CD8-positive, alpha-beta memory T cell (primary cell): ENCODE measurements around the gene ANKRD44. TPM values are rescaled to one million over a fixed set of nuclear protein-coding genes. Genes with fewer than 3 reads are reported as not detected.

ENCODE experiments used
- CTCF ChIA-PET: fragments of 350-600 bp; sonication (Branson Sonifier 250); formaldehyde crosslinking; loops from one replicate; lab custom pipeline; 2021; ENCODE audit warnings: antibody characterized with exemption; lab: Charles Lee
- POLR2A ChIA-PET: fragments of 350-600 bp; sonication (Branson Sonifier 250); formaldehyde crosslinking; loops from one replicate; lab custom pipeline; 2021; ENCODE audit warnings: antibody characterized with exemption; lab: Charles Lee
- DNase-seq, 5 donors: peaks; one replicate each; pipeline versions ENCODE4 v3.0.0 to v3.0.0-alpha.2; 2020 to 2022; ENCODE audit warnings: mixed read lengths in 1 of 5
- H3K27ac ChIP-seq: one replicate; pipeline ENCODE4 v1.7.0; 2013; ENCODE audit warnings: low read depth, mild to moderate bottlenecking, low read length, moderate library complexity
- H3K27me3 ChIP-seq: 2 replicates; pipeline ENCODE4 v1.7.0; 2013; ENCODE audit warnings: low read length, mild to moderate bottlenecking; ENCODE audit not compliant: insufficient read depth, poor library complexity, severe bottlenecking
- H3K36me3 ChIP-seq: 2 replicates; pipeline ENCODE4 v1.7.0; 2013; ENCODE audit warnings: mild to moderate bottlenecking, low read length, moderate library complexity; ENCODE audit not compliant: insufficient read depth
- H3K4me1 ChIP-seq: 2 replicates; pipeline ENCODE4 v1.7.0; 2013; ENCODE audit warnings: mild to moderate bottlenecking, low read length, moderate library complexity; ENCODE audit not compliant: insufficient read depth
- H3K4me3 ChIP-seq: 2 replicates; pipeline ENCODE4 v1.7.0; 2013; ENCODE audit warnings: mild to moderate bottlenecking, low read length
- H3K9me3 ChIP-seq: 2 replicates; pipeline ENCODE4 v1.7.0; 2013; ENCODE audit warnings: mild to moderate bottlenecking, low read length
- H3K27ac Mint-ChIP-seq, 8 donors: one replicate each; pipeline ENCODE4 v1.8.0; 2020 to 2021; ENCODE audit warnings: mixed read lengths in 8 of 8, mild to moderate bottlenecking in 6 of 8, inconsistent platforms in 3 of 8, moderate library complexity in 3 of 8
- H3K27me3 Mint-ChIP-seq, 2 donors: one replicate each; pipeline ENCODE4 v1.8.0; 2020 to 2021; ENCODE audit warnings: mixed read lengths in 2 of 2, mild to moderate bottlenecking in 1 of 2, moderate library complexity in 1 of 2
- H3K36me3 Mint-ChIP-seq, 3 donors: one replicate each; pipeline ENCODE4 v1.8.0; 2020 to 2021; ENCODE audit warnings: mixed read lengths in 3 of 3, inconsistent platforms in 1 of 3, mild to moderate bottlenecking in 1 of 3
- H3K4me1 Mint-ChIP-seq, 3 donors: one replicate each; pipeline ENCODE4 v1.8.0; 2020 to 2021; ENCODE audit warnings: mixed read lengths in 3 of 3, inconsistent platforms in 1 of 3, mild to moderate bottlenecking in 1 of 3
- H3K4me3 Mint-ChIP-seq, 7 donors: one replicate each; pipeline ENCODE4 v1.8.0; 2020 to 2021; ENCODE audit warnings: mixed read lengths in 7 of 7, mild to moderate bottlenecking in 6 of 7, moderate library complexity in 4 of 7, inconsistent platforms in 2 of 7
- H3K9me3 Mint-ChIP-seq, 5 donors: one replicate each; pipeline ENCODE4 v1.8.0; 2020 to 2022; ENCODE audit warnings: mixed read lengths in 5 of 5, mild to moderate bottlenecking in 3 of 5, moderate library complexity in 2 of 5, inconsistent platforms in 1 of 5
- polyA plus RNA-seq: library from polyadenylated mRNA; unstranded; fragments of 300-500 nt; fragmentation: Illumina TruSeq; gene quantifications from one replicate; pipeline ENCODE4 v1.2.3, GENCODE V29; 2021
- total RNA-seq, 2 experiments: library from RNA; stranded (reverse); gene quantifications; one replicate each; pipeline ENCODE4 v1.2.3, GENCODE V29; 2021

Gene ANKRD44
- total RNA-seq (100 to 1,000 TPM; 142 to 150 TPM), polyA plus RNA-seq (90.1 TPM)

DNA sequence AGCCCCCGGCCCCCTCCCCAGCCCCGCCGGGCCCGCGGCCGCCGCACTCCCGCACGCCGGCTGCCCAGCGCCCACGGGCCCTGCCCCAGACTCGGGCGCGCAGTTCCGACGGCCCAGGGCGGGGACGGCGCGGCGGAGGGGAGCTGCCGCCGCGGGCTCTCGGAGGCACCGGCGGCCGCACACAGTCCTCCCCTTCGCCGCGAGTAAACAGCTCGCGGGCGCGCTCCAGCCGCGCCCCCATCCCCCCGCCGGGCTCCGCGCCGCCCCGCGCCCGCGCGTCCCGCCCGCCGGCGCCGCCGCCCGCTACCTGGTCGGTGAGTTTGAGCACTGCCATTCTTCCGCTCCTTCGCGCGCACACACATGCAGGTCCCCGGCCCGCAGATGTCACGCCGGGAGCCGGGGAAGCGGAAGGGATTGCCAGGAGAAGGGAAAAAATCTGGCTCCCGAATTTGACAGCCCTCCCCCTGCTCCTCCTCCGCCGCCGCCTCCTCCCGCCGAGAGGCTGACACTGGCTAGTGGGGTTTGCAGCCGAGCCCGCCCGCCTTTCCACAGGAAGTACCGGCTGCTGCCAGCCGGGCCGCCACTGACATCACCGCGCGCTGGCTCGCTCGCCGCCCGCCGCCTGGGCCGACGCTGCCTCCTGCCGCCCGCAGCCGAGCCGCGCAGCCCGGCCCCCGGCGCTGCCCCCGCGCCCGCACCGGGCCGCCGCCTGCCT, at the start of gene ANKRD44:
TSS of gene ANKRD44 (minus strand) at position 510 of the 715 bp plus-strand sequence. CDS start at position 334, 176 bp downstream.
- Mint-ChIP-seq H3K27me3 (no peaks in the 10 kb centered on the region), H3K27ac (peak within 1 kb of the TSS; percentile 95 to 99 (median 96)), H3K36me3 (peaks cover 0 to 17% (median 0%) of the 10 kb centered on the region in 3 donors), H3K9me3 (no peaks in the 10 kb centered on the region), H3K4me1 (peaks cover 57 to 74% (median 68%) of the 10 kb centered on the region in 3 donors), H3K4me3 (peak within 1 kb of the TSS; percentile 89 to 98 (median 96))
- peaks cover 51% of the 10 kb centered on the region for H3K4me1 ChIP-seq
- CTCF ChIA-PET, result interaction anchor here (0.7 to 6.4 kb wide), 23 partner anchors 10 to 197 kb away, joined by 3 to 80 read pairs (median 5); no protein-coding TSS in a partner anchor
- no peaks in the 10 kb centered on the region for H3K27me3 ChIP-seq
- peak within 1 kb of the TSS; percentile 79 for H3K27ac ChIP-seq
- no peaks in the 10 kb centered on the region for H3K9me3 ChIP-seq
- POLR2A ChIA-PET, result interaction anchor here (0.5 to 4.8 kb wide), 21 partner anchors 9 to 197 kb away, joined by 3 to 68 read pairs (median 6); partner anchors contain the start of gene SF3B1
- H3K4me3 ChIP-seq, result peak within 1 kb of the TSS; percentile 85
- DNase-seq, result peak; percentile 85 to 95 (median 92)
- H3K36me3 ChIP-seq, result no peaks in the 10 kb centered on the region

DNA sequence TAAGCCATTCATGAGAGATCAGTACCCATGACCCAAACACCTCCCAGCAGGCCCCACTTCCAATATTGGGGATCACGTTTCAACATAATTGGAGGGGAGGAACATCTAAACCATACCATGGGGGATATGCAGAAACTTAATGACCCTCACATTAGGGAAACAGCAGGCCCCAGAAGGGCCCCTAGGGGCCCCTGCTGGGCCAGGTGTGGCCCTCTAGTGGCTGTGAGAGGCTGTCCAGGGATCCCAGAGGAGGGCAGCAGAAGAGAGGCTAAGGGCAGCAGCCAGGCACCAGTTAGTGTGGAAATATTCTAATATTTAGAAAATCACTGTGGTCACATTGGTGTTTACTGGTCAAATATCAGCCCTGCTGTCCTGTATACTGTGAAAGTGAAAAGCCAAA, 49.3 kb upstream of the ANKRD44 start:
- Histone ChIP-seq H3K36me3 (no peaks in the 10 kb centered on the region), H3K4me1 (peaks cover 9% of the 10 kb centered on the region), H3K4me3 (no peak overlapping the region), H3K27ac (no peak overlapping the region), H3K27me3 (no peaks in the 10 kb centered on the region), H3K9me3 (no peaks in the 10 kb centered on the region)
- no peaks in the 10 kb centered on the region for H3K36me3 Mint-ChIP-seq
- H3K27me3 Mint-ChIP-seq, result no peaks in the 10 kb centered on the region
- peaks cover 4 to 20% (median 15%) of the 10 kb centered on the region in 3 donors for H3K4me1 Mint-ChIP-seq
- H3K9me3 Mint-ChIP-seq, result no peaks in the 10 kb centered on the region
- no peak overlapping the region for H3K4me3 Mint-ChIP-seq
- no peak for DNase-seq
- H3K27ac Mint-ChIP-seq, result peak overlapping the region in 1 of 8 donors; percentile 74
- ChIA-PET CTCF (interaction anchor here (0.9 to 1.2 kb wide), 3 partner anchors 9 to 247 kb away, joined by 3 to 5 read pairs (median 4); no protein-coding TSS in a partner anchor), POLR2A (no interaction called here)

DNA sequence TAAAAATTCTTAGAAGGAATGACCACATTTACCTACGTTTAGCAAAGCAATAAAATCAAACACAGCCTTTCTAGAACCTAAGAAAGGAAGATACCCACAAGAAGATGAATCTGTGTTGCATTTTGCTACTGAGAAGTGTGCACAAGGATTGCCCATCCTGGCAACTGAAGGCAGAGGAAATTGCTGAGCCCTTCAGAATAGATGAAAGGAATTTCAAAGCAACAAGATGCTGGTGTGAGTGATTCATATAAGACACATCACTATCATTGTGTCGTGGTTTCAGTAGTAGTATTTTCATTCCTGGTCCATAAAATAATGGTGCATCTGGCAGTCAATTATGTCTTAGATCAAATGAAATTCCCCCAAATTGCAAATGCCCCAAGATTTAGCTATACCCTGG, 48.4 kb upstream of the ANKRD44 start:
- POLR2A ChIA-PET, result no interaction called here
- H3K36me3 Mint-ChIP-seq, result no peaks in the 10 kb centered on the region
- no peak overlapping the region for H3K4me3 Mint-ChIP-seq
- Histone ChIP-seq H3K27ac (no peak overlapping the region), H3K36me3 (no peaks in the 10 kb centered on the region), H3K27me3 (no peaks in the 10 kb centered on the region), H3K9me3 (no peaks in the 10 kb centered on the region), H3K4me3 (no peak overlapping the region), H3K4me1 (peaks cover 9% of the 10 kb centered on the region)
- H3K27ac Mint-ChIP-seq, result peak overlapping the region in 5 of 8 donors; percentile 9 to 74 (median 57)
- DNase-seq, result no peak
- H3K4me1 Mint-ChIP-seq, result peaks cover 4 to 20% (median 15%) of the 10 kb centered on the region in 3 donors
- H3K9me3 Mint-ChIP-seq, result no peaks in the 10 kb centered on the region
- H3K27me3 Mint-ChIP-seq, result no peaks in the 10 kb centered on the region
- CTCF ChIA-PET, result interaction anchor here (0.8 to 1.2 kb wide), 4 partner anchors 8 to 47 kb away, joined by 3 to 5 read pairs (median 4); no protein-coding TSS in a partner anchor

DNA sequence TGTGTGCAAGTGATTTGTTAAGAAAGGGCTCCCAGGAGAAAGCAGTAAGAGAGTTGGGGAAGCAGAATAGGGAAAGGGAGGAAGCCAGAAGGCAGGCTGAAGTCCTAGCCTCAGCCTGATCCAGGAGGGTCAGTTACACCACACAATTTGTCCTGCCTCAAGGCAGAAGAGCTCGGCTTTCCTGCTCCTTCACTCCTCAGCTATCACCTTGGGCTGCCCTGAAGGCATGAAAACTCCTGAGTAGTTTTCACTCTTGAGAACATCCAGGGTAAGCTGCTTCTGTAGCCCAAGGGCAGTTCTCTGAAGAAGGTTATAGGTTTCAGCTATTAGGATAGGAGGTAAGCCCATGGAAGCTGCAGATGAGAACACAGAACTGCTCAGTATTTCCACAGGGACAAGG, 47.4 kb upstream of the ANKRD44 start:
- Mint-ChIP-seq H3K4me3 (no peak overlapping the region), H3K36me3 (no peaks in the 10 kb centered on the region), H3K9me3 (no peaks in the 10 kb centered on the region), H3K27me3 (no peaks in the 10 kb centered on the region), H3K4me1 (peaks cover 4 to 20% (median 15%) of the 10 kb centered on the region in 3 donors), H3K27ac (peak overlapping the region in 2 of 8 donors; percentile 55 to 80)
- no peaks in the 10 kb centered on the region for H3K36me3 ChIP-seq
- H3K4me1 ChIP-seq, result peaks cover 9% of the 10 kb centered on the region
- no peak overlapping the region for H3K27ac ChIP-seq
- no peaks in the 10 kb centered on the region for H3K27me3 ChIP-seq
- H3K4me3 ChIP-seq, result no peak overlapping the region
- ChIA-PET POLR2A (no interaction called here), CTCF (interaction anchor here (0.8 to 1.2 kb wide), 4 partner anchors 8 to 167 kb away, joined by 3 to 4 read pairs (median 3); no protein-coding TSS in a partner anchor)
- no peaks in the 10 kb centered on the region for H3K9me3 ChIP-seq
- DNase-seq, result no peak

DNA sequence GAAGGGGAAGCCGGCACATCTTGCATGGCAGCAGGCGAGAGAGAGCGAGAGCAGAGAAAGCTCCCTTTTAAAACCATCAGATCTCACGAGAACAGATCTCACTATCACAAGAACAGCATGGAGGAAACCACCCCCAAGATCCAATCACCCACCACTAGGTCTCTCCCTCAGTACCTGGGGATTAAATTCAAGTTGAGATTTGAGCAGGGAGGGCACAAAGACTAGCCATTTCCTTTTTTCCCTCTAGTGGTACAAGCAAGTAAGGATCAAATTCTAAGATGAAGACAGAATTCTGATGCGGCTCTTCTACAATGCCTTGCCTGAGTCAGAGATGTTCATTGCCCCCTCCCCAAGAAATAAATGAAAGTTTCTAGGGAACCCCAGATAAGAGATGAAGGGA, 45.6 kb upstream of the ANKRD44 start:
- Mint-ChIP-seq H3K4me1 (peaks cover 4 to 20% (median 15%) of the 10 kb centered on the region in 3 donors), H3K4me3 (peak overlapping the region in 3 of 7 donors; percentile 6 to 33 (median 17)), H3K36me3 (no peaks in the 10 kb centered on the region), H3K9me3 (no peaks in the 10 kb centered on the region), H3K27ac (peak overlapping the region in 3 of 8 donors; percentile 13 to 91 (median 27)), H3K27me3 (no peaks in the 10 kb centered on the region)
- DNase-seq, result peak in 1 of 5 donors; percentile 13
- CTCF ChIA-PET, result interaction anchor here (0.9 to 1.6 kb wide), 5 partner anchors 11 to 243 kb away, joined by 3 to 5 read pairs (median 3); no protein-coding TSS in a partner anchor
- POLR2A ChIA-PET, result no interaction called here
- Histone ChIP-seq H3K4me3 (no peak overlapping the region), H3K27ac (no peak overlapping the region), H3K36me3 (no peaks in the 10 kb centered on the region), H3K4me1 (peaks cover 9% of the 10 kb centered on the region), H3K27me3 (no peaks in the 10 kb centered on the region), H3K9me3 (no peaks in the 10 kb centered on the region)

DNA sequence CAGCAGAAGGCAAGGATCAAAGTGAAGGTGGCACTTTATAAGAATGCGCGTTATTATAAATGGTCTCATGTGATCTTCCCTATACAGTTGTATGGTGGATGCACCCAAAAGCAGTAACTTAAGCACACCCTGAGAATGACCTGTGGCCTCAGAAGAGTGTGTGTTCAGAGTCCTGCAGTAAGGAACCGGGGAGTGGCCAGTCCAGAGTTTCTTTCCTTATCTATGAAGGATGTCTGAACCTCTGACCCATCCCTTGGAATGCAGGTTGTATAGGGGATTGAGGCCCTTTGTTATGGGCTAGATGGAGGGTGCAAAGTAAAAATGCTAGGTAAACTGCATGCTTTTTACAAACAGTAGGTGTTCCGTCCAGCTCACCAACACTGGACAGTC, 43.6 kb upstream of the ANKRD44 start:
- Histone ChIP-seq H3K36me3 (no peaks in the 10 kb centered on the region), H3K27ac (no peak overlapping the region), H3K9me3 (no peaks in the 10 kb centered on the region), H3K4me1 (peaks cover 7% of the 10 kb centered on the region), H3K27me3 (no peaks in the 10 kb centered on the region), H3K4me3 (no peak overlapping the region)
- no peak for DNase-seq
- no peaks in the 10 kb centered on the region for H3K36me3 Mint-ChIP-seq
- H3K4me3 Mint-ChIP-seq, result no peak overlapping the region
- H3K27me3 Mint-ChIP-seq, result no peaks in the 10 kb centered on the region
- ChIA-PET CTCF (no interaction called here), POLR2A (no interaction called here)
- H3K27ac Mint-ChIP-seq, result no peak overlapping the region
- H3K4me1 Mint-ChIP-seq, result peaks cover 2 to 15% (median 12%) of the 10 kb centered on the region in 3 donors
- no peaks in the 10 kb centered on the region for H3K9me3 Mint-ChIP-seq

DNA sequence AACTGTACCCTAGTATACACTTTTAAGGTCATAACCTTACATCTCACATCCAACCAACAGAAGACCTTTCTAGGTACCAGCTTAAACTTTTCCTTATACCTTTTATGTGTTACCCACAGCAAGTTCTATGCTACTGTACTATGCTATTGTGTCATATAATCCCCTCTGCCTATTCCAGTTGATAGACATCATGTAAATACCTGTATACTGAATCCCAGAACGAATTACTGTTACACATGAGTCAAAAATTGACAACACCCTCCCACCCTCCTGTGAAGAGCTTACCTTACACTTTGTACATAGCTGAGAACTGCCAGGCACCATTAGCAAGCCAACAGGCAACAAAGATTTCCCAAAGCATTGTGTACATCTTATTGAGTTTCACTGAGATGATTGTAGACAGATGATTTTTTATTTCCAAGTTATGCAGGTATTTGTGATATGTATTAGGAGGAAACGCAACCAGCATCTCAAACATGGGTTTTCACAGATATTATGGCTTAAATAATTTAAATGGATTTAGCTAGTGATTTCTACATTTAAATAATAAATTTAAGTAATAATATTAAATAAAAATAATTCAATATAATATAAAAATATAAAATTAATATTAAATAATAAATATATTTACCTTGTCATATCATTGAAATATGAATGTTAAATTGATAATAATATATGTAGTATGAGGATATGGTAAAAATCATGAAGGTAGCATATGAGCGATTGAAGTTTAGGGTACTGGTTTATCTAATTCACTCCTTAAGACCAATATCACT, 43.0 kb upstream of the ANKRD44 start:
- Histone ChIP-seq H3K9me3 (no peaks in the 10 kb centered on the region), H3K36me3 (no peaks in the 10 kb centered on the region), H3K4me3 (no peak overlapping the region), H3K27me3 (no peaks in the 10 kb centered on the region), H3K27ac (no peak overlapping the region), H3K4me1 (peaks cover 1% of the 10 kb centered on the region)
- H3K4me1 Mint-ChIP-seq, result peaks cover 0 to 9% (median 7%) of the 10 kb centered on the region in 3 donors
- H3K36me3 Mint-ChIP-seq, result no peaks in the 10 kb centered on the region
- DNase-seq, result no peak
- no peak overlapping the region for H3K4me3 Mint-ChIP-seq
- H3K27ac Mint-ChIP-seq, result no peak overlapping the region
- CTCF ChIA-PET, result interaction anchor here (0.6 kb wide), 1 partner anchor 27 kb away, joined by 3 read pairs; no protein-coding TSS in a partner anchor
- no peaks in the 10 kb centered on the region for H3K27me3 Mint-ChIP-seq
- no peaks in the 10 kb centered on the region for H3K9me3 Mint-ChIP-seq
- POLR2A ChIA-PET, result no interaction called here
